GM21526 (cell line): ENCODE data around the gene TNFAIP1.

ENCODE experiments used
- ATAC-seq: cut with Tn5 transposase; IDR thresholded peaks from one replicate; pipeline ENCODE4 v1.9.1; 2021; ENCODE audit warnings: moderate library complexity; ENCODE audit not compliant: unreplicated experiment, low FRiP score

Gene TNFAIP1

GRCh38 chr17:28344011-28344410 is 8.4 kb downstream of the TNFAIP1 start:
- no peak for ATAC-seq

DNA sequence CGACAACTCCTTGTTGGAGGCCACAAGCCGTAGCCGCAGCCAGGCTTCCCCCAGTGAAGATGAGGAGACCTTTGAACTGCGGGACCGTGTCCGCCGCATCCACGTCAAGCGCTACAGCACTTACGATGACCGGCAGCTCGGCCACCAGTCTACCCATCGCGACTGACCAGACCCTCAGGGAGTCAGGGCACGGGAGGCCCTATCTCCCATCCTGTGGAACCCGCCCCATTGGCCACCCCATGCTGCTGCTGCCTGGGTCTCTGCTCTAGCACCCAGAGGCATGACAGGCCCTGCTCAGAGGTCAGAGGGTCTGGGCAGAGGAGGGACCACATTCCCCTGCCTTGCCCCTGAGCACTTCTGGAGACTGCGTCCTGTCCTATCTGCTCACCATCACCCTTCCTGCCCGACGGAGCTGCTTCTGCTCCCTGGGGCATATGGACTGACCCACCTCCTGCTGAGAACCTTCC is 8.9 kb downstream of the TNFAIP1 start:
- ATAC-seq, result no peak

- no peak for ATAC-seq
Observed at GRCh38 chr17:28345419-28346198, 10.0 kb downstream of the TNFAIP1 start.

DNA sequence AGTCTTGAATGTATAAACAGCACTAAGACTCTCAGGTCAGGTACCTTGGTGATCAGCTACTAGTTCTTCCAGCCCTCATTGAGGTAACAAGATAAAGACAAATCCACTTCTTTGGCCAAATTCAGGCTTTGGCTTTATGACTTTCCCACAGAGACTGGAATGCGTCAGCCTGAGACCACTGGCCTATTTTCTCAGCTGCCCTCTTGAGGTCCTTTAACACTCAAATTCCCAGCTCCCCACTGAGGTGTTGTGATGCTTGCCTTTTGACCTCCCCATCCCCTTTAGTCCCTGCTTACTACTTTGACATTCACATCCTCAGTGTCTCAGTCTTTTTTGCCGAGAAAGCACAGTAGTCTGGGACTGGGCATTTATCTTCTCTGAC is 10.6 kb downstream of the TNFAIP1 start:
- no peak for ATAC-seq

DNA sequence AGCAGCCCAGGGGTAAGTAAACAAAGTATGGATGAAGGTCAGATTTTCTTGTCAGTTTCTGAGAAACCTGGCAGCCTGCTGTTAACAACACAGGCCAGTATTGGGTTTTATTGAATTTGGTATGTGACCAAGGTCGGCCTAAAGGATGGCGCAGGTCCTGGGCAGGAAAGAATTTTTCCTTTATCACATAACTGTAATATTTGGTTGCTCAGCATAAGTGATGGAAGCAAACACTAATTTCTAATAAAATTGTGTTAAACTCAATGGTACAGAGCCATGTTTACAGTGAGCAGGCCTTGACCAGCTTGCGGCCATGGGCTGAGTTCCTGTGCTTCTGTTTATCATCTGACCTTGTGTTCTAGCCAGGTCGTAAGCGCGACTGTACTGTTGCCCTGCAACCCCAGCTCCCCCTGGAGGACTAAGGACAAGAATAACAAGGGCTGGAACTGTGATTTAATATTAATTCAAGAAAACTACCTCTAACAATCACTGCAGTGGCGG is 11.2 kb downstream of the TNFAIP1 start:
- ATAC-seq, result no peak

DNA sequence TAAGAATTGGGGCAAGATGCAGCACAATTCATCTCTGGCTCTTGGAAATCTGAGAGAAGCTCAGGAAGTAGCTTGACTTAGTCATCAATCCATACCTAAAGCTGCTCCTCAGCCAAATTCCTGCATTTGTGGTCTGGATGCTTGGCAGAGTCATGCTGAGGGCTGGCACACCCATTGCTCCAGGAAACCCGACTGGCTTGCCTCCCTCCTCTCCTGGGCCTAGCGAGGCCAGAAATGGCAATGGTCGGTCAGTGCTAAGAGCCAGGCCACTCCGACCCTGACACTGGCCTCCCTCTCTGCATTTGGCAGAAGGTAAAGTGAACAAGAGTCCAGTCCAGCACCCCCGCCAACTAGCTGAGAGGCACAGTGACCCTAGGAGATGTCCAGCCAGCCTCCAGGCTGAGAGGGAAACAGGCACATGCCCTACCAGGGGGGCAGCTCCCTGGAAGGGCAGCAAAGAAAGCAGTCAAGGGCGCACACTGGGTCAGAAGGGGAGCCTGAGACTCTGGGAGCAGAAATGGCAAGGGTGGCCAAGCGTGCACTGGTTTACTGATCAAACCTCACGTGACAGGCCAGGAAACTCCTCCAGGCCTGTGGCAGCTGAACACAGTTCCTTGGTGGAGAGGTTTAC is 11.8 kb downstream of the TNFAIP1 start:
- ATAC-seq, result no peak

DNA sequence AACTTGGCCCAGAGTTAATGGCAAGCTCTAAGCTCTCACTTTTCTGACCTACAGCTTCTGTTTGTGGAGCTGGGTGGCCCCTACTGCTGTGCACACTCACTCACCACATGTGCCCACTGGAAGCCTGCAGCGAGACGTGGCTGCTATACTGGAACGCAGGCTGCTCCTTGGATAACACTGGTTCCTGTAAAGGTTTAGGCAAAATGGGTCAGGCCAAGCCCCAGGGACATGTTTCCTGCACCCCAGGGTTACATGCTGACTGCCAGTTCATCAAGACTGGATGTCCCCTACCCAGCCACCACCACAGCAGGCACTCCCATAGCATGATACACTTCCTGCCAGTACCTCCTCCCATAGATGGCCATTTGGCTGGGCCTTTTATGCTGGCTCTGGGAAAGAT is 13.4 kb downstream of the TNFAIP1 start:
- ATAC-seq, result no peak

DNA sequence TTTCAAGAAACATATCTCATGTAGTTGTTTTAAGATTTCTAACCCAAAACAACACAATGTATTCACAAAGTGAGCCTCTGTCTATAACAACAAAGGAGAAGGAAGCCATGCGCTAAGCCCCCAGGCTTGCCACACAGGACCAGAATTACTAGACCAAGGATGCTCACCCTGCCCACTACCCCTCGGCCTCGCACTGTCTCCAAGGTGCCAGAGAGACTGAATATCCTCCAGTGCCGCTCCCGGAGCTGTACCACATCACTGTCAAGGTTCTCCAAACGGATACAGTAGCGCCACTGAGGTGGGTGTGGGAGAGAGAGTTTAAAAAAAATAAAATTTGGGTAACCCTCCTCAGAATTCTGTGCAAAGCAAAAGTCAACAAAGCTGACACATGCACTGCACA is 14.7 kb downstream of the TNFAIP1 start:
- no peak for ATAC-seq

DNA sequence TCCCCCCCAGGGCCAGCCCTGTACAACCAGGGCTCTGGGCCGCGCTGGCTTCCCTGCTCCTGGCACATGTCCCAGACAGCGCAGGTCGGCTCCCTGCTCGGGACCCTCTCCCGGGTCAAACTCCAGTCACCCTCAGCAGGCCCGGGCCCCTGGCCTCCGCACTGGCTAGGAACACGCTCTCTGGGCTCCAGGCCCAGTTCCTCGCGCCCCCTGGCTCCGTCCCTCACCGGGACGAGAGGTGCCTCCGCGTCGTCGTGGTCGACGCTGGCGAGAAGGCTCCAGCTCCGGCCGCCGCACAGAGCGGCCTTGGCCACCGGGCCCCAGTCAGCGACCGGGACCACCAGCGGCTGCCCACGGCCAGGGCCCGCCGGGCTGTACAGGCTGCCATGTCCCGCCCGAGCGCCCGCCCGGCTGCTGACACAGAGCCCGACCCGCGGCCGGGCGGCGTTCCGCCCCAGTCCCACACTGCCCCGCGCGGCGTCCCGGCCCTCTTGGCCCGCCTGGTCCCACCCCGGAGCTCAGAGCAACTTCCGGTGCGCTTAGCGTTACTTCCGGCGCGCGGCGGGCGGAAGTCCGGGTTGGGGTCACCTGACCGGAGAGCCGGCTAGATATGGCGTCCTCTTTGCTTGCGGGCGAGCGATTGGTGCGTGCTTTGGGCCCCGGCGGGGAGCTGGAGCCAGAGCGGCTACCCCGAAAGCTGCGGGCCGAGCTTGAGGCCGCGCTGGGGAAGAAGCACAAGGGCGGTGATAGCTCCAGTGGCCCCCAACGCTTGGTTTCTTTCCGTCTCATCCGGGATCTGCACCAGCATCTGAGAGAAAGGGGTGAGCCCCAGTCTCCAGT is 21.7 kb downstream of the TNFAIP1 start, which contains the start of gene POLDIP2:
Gene POLDIP2, minus strand, starts transcription at position 467 of the 840 bp plus-strand sequence. Its CDS starts 79 bp downstream, at position 388.
- peak; percentile 85 for ATAC-seq

- ATAC-seq, result no peak
Observed at GRCh38 chr17:28357901-28358197, 22.3 kb downstream of the TNFAIP1 start.

DNA sequence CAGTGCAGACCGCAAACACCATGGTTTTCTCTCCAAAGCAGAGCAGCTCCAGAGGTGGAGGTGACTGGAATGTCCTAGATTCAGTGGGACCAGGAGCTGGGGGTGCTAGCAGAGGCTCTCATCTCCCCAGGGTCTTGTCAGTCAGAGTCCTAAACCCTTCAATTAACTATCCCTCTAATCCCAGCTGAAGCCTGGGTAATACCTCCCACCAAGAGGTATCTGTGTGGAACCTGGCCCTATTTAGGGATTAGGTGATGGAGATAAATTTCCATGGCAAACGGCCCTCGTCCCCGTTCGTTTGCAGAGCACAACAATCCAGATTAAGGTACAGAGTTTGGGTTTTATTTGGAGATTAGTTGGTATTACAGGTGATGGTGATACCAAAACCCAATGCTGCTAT is 27.6 kb downstream of the TNFAIP1 start:
- ATAC-seq, result no peak

GRCh38 chr17:28363776-28364650 is 28.5 kb downstream of the TNFAIP1 start:
- no peak for ATAC-seq

- no peak for ATAC-seq
Observed at GRCh38 chr17:28364665-28365363, 29.3 kb downstream of the TNFAIP1 start, which contains the start of gene SEBOX. Gene SEBOX, minus strand, starts transcription at chr17:28365199. Its CDS starts 48 bp downstream, at chr17:28365151.

DNA sequence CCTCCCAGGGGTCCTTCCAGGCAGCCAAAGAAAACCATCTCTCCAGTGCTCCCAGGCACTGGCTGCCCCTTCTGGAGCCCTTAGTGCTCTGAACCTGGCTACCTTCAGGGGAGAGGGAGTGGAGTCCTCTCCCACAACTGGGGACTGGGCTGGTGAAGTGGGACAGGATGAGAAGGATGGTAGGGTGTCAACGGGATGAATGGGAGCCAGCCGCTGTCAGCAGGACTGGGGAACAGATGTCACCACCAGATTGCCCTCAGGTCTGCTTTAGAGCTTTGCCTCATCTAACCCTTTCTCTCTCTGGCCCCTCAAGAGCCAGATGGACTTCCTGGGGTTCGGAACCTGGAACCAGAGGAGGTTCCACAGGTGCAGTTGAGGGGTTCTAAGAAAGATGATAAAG is 29.9 kb downstream of the TNFAIP1 start:
- no peak for ATAC-seq

GRCh38 chr17:28366605-28367004 is 31.0 kb downstream of the TNFAIP1 start:
- no peak for ATAC-seq

- no peak for ATAC-seq
Observed at GRCh38 chr17:28367641-28368305, 32.2 kb downstream of the TNFAIP1 start.

GRCh38 chr17:28368306-28368831 is 32.8 kb downstream of the TNFAIP1 start:
- no peak for ATAC-seq

- no peak for ATAC-seq
Observed at GRCh38 chr17:28368915-28369683, 33.5 kb downstream of the TNFAIP1 start.
